ENCODE results near the gene WDR1. TPM values are rescaled to one million over a fixed set of nuclear protein-coding genes. Genes with fewer than 3 reads are reported as not detected.

WDR1 gene
- total and polyA plus RNA-seq, 2 donors (not counting 1 experiment from before 2014, with no cell fraction given), result 331 to 751 TPM

GRCh38 chr4:10160281-10160856, 43.8 kb upstream of the WDR1 start:
- peak in 1 of 2 donors; percentile 42 for DNase-seq (ENCODE audit: low read depth in 2 of 2)
- H3K4me1 ChIP-seq (ENCODE audit: control insufficient read depth, extremely low read depth, insufficient read depth, low read length), result no peaks in the 10 kb centered on the region

GRCh38 chr4:10159671-10160070, 43.1 kb upstream of the WDR1 start:
- H3K36me3 ChIP-seq (ENCODE audit: control insufficient read depth, insufficient read depth, low read length), result no peaks in the 10 kb centered on the region
- peaks cover 2% of the 10 kb centered on the region for H3K27me3 ChIP-seq (ENCODE audit: control insufficient read depth, insufficient read depth, low read length)
- no peaks in the 10 kb centered on the region for H3K4me1 ChIP-seq (ENCODE audit: control insufficient read depth, extremely low read depth, insufficient read depth, low read length)
- DNase-seq (ENCODE audit: low read depth in 2 of 2), result no peak
- no peak overlapping the region for H3K27ac ChIP-seq (ENCODE audit: insufficient read depth, low read length)
- no peaks in the 10 kb centered on the region for H4K20me1 ChIP-seq (ENCODE audit: control insufficient read depth, extremely low read depth, insufficient read depth, low read length)
- H3K4me3 ChIP-seq (replicated peaks in 1 of 4; ENCODE audit: control extremely low read depth in 1 of 4, insufficient read depth in 1 of 4, low read depth in 3 of 4, low read length in 4 of 4), result no peak overlapping the region
- no peak for TF ChIP-seq EZH2 (IDR thresholded peaks at IDR 0.05; ENCODE audit: low read length, missing control alignments)
- no peak for TF ChIP-seq CTCF (conservative IDR thresholded peaks at IDR 0.05 in 1 of 2, IDR thresholded peaks at IDR 0.05 in 1 of 2; ENCODE audit: low read depth in 1 of 2, low read length in 2 of 2)
- no peaks in the 10 kb centered on the region for H3K79me2 ChIP-seq (ENCODE audit: control insufficient read depth, insufficient read depth, low read length)
- H3K9me3 ChIP-seq (ENCODE audit: control insufficient read depth, insufficient read depth, low read depth, low read length), result no peaks in the 10 kb centered on the region
- H2AFZ ChIP-seq (ENCODE audit: low read length), result no peak overlapping the region
- H3K4me2 ChIP-seq (ENCODE audit: extremely low read depth, insufficient read depth, low read length), result no peak overlapping the region
- no peak overlapping the region for H3K9ac ChIP-seq (ENCODE audit: insufficient read depth, low read length)

More at GRCh38 chr4:10160281-10160856, 43.8 kb upstream of the WDR1 start:
- Histone ChIP-seq H2AFZ (ENCODE audit: low read length) (no peak overlapping the region), H3K4me2 (ENCODE audit: extremely low read depth, insufficient read depth, low read length) (no peak overlapping the region), H3K36me3 (ENCODE audit: control insufficient read depth, insufficient read depth, low read length) (no peaks in the 10 kb centered on the region), H3K27ac (ENCODE audit: insufficient read depth, low read length) (no peak overlapping the region), H4K20me1 (ENCODE audit: control insufficient read depth, extremely low read depth, insufficient read depth, low read length) (no peaks in the 10 kb centered on the region), H3K4me3 (replicated peaks in 1 of 4; ENCODE audit: control extremely low read depth in 1 of 4, insufficient read depth in 1 of 4, low read depth in 3 of 4, low read length in 4 of 4) (no peak overlapping the region), H3K9me3 (ENCODE audit: control insufficient read depth, insufficient read depth, low read depth, low read length) (no peaks in the 10 kb centered on the region), H3K9ac (ENCODE audit: insufficient read depth, low read length) (no peak overlapping the region), H3K27me3 (ENCODE audit: control insufficient read depth, insufficient read depth, low read length) (peaks cover 2% of the 10 kb centered on the region), H3K79me2 (ENCODE audit: control insufficient read depth, insufficient read depth, low read length) (no peaks in the 10 kb centered on the region)
- TF ChIP-seq EZH2 (IDR thresholded peaks at IDR 0.05; ENCODE audit: low read length, missing control alignments) (no peak), CTCF (conservative IDR thresholded peaks at IDR 0.05 in 1 of 2, IDR thresholded peaks at IDR 0.05 in 1 of 2; ENCODE audit: low read depth in 1 of 2, low read length in 2 of 2) (peak in 1 of 2 donors; percentile 28)

- no peaks in the 10 kb centered on the region for H3K9me3 ChIP-seq (ENCODE audit: control insufficient read depth, insufficient read depth, low read depth, low read length)
- no peaks in the 10 kb centered on the region for H3K4me1 ChIP-seq (ENCODE audit: control insufficient read depth, extremely low read depth, insufficient read depth, low read length)
- H4K20me1 ChIP-seq (ENCODE audit: control insufficient read depth, extremely low read depth, insufficient read depth, low read length), result no peaks in the 10 kb centered on the region
- H2AFZ ChIP-seq (ENCODE audit: low read length), result no peak overlapping the region
- no peak for TF ChIP-seq EZH2 (IDR thresholded peaks at IDR 0.05; ENCODE audit: low read length, missing control alignments)
- no peak for TF ChIP-seq CTCF (conservative IDR thresholded peaks at IDR 0.05 in 1 of 2, IDR thresholded peaks at IDR 0.05 in 1 of 2; ENCODE audit: low read depth in 1 of 2, low read length in 2 of 2)
- H3K27ac ChIP-seq (ENCODE audit: insufficient read depth, low read length), result no peak overlapping the region
- H3K4me2 ChIP-seq (ENCODE audit: extremely low read depth, insufficient read depth, low read length), result no peak overlapping the region
- H3K9ac ChIP-seq (ENCODE audit: insufficient read depth, low read length), result no peak overlapping the region
- peaks cover 2% of the 10 kb centered on the region for H3K27me3 ChIP-seq (ENCODE audit: control insufficient read depth, insufficient read depth, low read length)
- peak overlapping the region in 1 of 4 experiments; percentile 25 for H3K4me3 ChIP-seq (replicated peaks in 1 of 4; ENCODE audit: control extremely low read depth in 1 of 4, insufficient read depth in 1 of 4, low read depth in 3 of 4, low read length in 4 of 4)
- no peaks in the 10 kb centered on the region for H3K36me3 ChIP-seq (ENCODE audit: control insufficient read depth, insufficient read depth, low read length)
- no peaks in the 10 kb centered on the region for H3K79me2 ChIP-seq (ENCODE audit: control insufficient read depth, insufficient read depth, low read length)
- DNase-seq (ENCODE audit: low read depth in 2 of 2), result peak in 1 of 2 donors; percentile 72
Measured at GRCh38 chr4:10158333-10158942, 41.8 kb upstream of the WDR1 start.
